ENCODE measurements around the gene UBAP2L.

DNA sequence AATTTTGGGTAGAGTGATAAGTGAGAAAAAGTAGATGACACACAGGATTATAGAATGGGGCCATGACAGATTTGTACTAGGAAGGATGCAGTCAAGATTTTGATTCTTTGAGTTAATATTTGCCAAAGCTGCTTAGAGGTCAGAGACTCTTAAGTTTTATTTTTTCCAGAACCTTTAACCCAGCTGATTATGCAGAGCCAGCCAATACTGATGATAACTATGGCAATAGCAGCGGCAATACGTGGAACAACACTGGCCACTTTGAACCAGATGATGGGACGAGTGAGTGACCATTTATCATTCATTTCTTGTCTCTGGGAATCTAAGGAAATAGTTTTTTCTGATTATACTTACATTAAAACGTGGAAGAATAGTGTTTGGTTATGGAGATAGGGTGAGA lies 16.1 kb downstream of the UBAP2L start:
- TF ChIP-seq, protein P1, sequence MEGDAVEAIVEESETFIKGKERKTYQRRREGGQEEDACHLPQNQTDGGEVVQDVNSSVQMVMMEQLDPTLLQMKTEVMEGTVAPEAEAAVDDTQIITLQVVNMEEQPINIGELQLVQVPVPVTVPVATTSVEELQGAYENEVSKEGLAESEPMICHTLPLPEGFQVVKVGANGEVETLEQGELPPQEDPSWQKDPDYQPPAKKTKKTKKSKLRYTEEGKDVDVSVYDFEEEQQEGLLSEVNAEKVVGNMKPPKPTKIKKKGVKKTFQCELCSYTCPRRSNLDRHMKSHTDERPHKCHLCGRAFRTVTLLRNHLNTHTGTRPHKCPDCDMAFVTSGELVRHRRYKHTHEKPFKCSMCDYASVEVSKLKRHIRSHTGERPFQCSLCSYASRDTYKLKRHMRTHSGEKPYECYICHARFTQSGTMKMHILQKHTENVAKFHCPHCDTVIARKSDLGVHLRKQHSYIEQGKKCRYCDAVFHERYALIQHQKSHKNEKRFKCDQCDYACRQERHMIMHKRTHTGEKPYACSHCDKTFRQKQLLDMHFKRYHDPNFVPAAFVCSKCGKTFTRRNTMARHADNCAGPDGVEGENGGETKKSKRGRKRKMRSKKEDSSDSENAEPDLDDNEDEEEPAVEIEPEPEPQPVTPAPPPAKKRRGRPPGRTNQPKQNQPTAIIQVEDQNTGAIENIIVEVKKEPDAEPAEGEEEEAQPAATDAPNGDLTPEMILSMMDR (conservative IDR thresholded peaks at IDR 0.05 in 1 of 2, IDR thresholded peaks at IDR 0.05 in 1 of 2; ENCODE audit: low read depth in 1 of 2, low read length in 2 of 2) = no peak
- TF ChIP-seq EZH2 (IDR thresholded peaks at IDR 0.05; ENCODE audit: low read length, missing control alignments) = no peak
